H1 (cell line): ENCODE results near the gene SSTR4. TPM values are rescaled to one million over a fixed set of nuclear protein-coding genes. Genes with fewer than 3 reads are reported as not detected.

ENCODE experiments used
- CTCF ChIA-PET: fragments of 300-600 bp; sonication (Branson Sonifier 250); formaldehyde crosslinking; loops from one replicate; lab custom pipeline; 2021; ENCODE audit not compliant: partially characterized antibody; lab: Charles Lee
- POLR2A ChIA-PET: fragments of 300-600 bp; sonication (Branson Sonifier 250); formaldehyde crosslinking; loops from one replicate; lab custom pipeline; 2021; ENCODE audit warnings: inconsistent platforms; ENCODE audit not compliant: partially characterized antibody; lab: Charles Lee
- DNase-seq, 2 experiments: peaks; one replicate each; pipeline versions ENCODE4 v3.0.0 to v3.0.0-alpha.2; 2010 to 2022; ENCODE audit warnings: low spot score in 2 of 2, low read depth in 1 of 2, mixed read lengths in 1 of 2
- FAIRE-seq: peaks from 2 replicates; lab custom pipeline; 2011; peaks lifted over from hg19 to GRCh38; lab: Jason Lieb, UNC
- H2AFZ ChIP-seq: 2 replicates; pipeline ENCODE4 v1.8.1; 2012; ENCODE audit warnings: low read length, inconsistent platforms
- H2AK5ac ChIP-seq: 2 replicates; pipeline ENCODE4 v1.6.1; 2013; ENCODE audit warnings: low read depth, low read length
- H2BK120ac ChIP-seq: replicated peaks from 2 replicates; pipeline ENCODE3; 2013; ENCODE audit warnings: low read depth, low read length, inconsistent platforms
- H2BK12ac ChIP-seq: 2 replicates; pipeline ENCODE4 v1.6.1; 2013; ENCODE audit warnings: low read depth, low read length
- H2BK15ac ChIP-seq: 2 replicates; pipeline ENCODE4 v1.6.1; 2013; ENCODE audit warnings: low read length
- H2BK20ac ChIP-seq: 2 replicates; pipeline ENCODE4 v1.6.1; 2013; ENCODE audit warnings: low read length
- H2BK5ac ChIP-seq: 2 replicates; pipeline ENCODE4 v1.6.1; 2013; ENCODE audit warnings: low read depth, low read length
- H3K14ac ChIP-seq: 2 replicates; pipeline ENCODE4 v1.6.1; 2013; ENCODE audit warnings: inconsistent platforms; ENCODE audit not compliant: insufficient read length
- H3K18ac ChIP-seq: 2 replicates; pipeline ENCODE4 v1.6.1; 2013; ENCODE audit warnings: low read length; ENCODE audit errors: extremely low read depth
- H3K23ac ChIP-seq: 2 replicates; pipeline ENCODE4 v1.6.1; 2013; ENCODE audit warnings: inconsistent platforms; ENCODE audit not compliant: insufficient read length
- H3K23me2 ChIP-seq: 2 replicates; pipeline ENCODE4 v1.6.1; 2013; ENCODE audit warnings: low read depth, low read length
- H3K27ac ChIP-seq: 2 replicates; pipeline ENCODE4 v1.6.1; 2011; ENCODE audit warnings: low read depth, low read length, inconsistent platforms
- H3K27me3 ChIP-seq, 4 experiments: replicated peaks in 1 of 4; 1 replicate in 1 of 4; 2 replicates in 3 of 4; pipeline versions ENCODE4 v1.6.1 to v1.8.1; 2011 to 2013; ENCODE audit warnings: low read length in 3 of 4, mild to moderate bottlenecking in 3 of 4, inconsistent platforms in 2 of 4, mixed read lengths in 2 of 4, moderate library complexity in 1 of 4; ENCODE audit not compliant: control insufficient read depth in 3 of 4, insufficient read depth in 3 of 4; ENCODE audit errors: extremely low read depth in 1 of 4
- H3K36me3 ChIP-seq, 4 experiments: 2 replicates each; pipeline versions ENCODE4 v1.6.1 to v1.8.1; 2011 to 2013; ENCODE audit warnings: mild to moderate bottlenecking in 4 of 4, low read length in 3 of 4, moderate library complexity in 2 of 4, control low read depth in 1 of 4, inconsistent platforms in 1 of 4; ENCODE audit not compliant: insufficient read depth in 4 of 4, control insufficient read depth in 2 of 4
- H3K4ac ChIP-seq: replicated peaks from 2 replicates; pipeline ENCODE3; 2013; ENCODE audit warnings: low read length, low read depth, mixed read lengths, inconsistent platforms; ENCODE audit not compliant: insufficient read length
- H3K4me1 ChIP-seq, 4 experiments: replicated peaks in 1 of 4; 1 replicate in 1 of 4; 2 replicates in 3 of 4; pipeline versions ENCODE4 v1.6.1 to v1.8.1; 2011 to 2013; ENCODE audit warnings: low read length in 3 of 4, inconsistent platforms in 2 of 4, mixed read lengths in 1 of 4; ENCODE audit not compliant: insufficient read depth in 4 of 4, control insufficient read depth in 3 of 4
- H3K4me2 ChIP-seq, 2 experiments: 2 replicates each; pipeline versions ENCODE4 v1.6.1 to v1.8.1; 2011 to 2013; ENCODE audit warnings: low read depth in 2 of 2, low read length in 2 of 2, control low read depth in 1 of 2, inconsistent platforms in 1 of 2, mild to moderate bottlenecking in 1 of 2; ENCODE audit not compliant: insufficient read depth in 1 of 2
- H3K4me3 ChIP-seq, 4 experiments: fragments of 200-600, 300-600 bp in 1 of 4; sonication (generic), shearing (Covaris generic), sonication (Bioruptor Twin) in 1 of 4; 2 replicates each; pipeline versions ENCODE4 v1.5.1 to v1.8.1; 2011 to 2016; ENCODE audit warnings: low read length in 4 of 4, low read depth in 3 of 4, control low read depth in 2 of 4, inconsistent platforms in 2 of 4, mild to moderate bottlenecking in 2 of 4, mixed read lengths in 1 of 4, moderate library complexity in 1 of 4; ENCODE audit not compliant: insufficient read depth in 2 of 4; ENCODE audit errors: extremely low read depth in 1 of 4
- H3K56ac ChIP-seq: replicated peaks from 2 replicates; pipeline ENCODE3; 2013; ENCODE audit warnings: low read depth, mild to moderate bottlenecking, mixed read lengths, low read length, inconsistent platforms; ENCODE audit not compliant: insufficient read length
- H3K79me1 ChIP-seq: 2 replicates; pipeline ENCODE4 v1.6.1; 2013; ENCODE audit warnings: low read depth, low read length, control low read depth
- H3K79me2 ChIP-seq, 2 experiments: 2 replicates each; pipeline versions ENCODE4 v1.6.1 to v1.8.1; 2012 to 2013; ENCODE audit warnings: low read length in 2 of 2, mild to moderate bottlenecking in 2 of 2, inconsistent platforms in 1 of 2; ENCODE audit not compliant: insufficient read depth in 2 of 2, control insufficient read depth in 1 of 2
- H3K9ac ChIP-seq, 4 experiments: replicated peaks in 1 of 4; 1 replicate in 1 of 4; 2 replicates in 3 of 4; pipeline versions ENCODE4 v1.6.1 to v1.8.1; 2011 to 2013; ENCODE audit warnings: low read depth in 3 of 4, low read length in 3 of 4, control low read depth in 2 of 4, mild to moderate bottlenecking in 2 of 4, moderate library complexity in 2 of 4, inconsistent platforms in 1 of 4; ENCODE audit errors: extremely low read depth in 1 of 4
- H3K9me3 ChIP-seq, 2 experiments: 2 replicates each; pipeline versions ENCODE4 v1.6.1 to v1.8.1; 2012 to 2013; ENCODE audit warnings: mild to moderate bottlenecking in 2 of 2, moderate library complexity in 2 of 2, control low read depth in 1 of 2, inconsistent platforms in 1 of 2, low read depth in 1 of 2, low read length in 1 of 2, mixed read lengths in 1 of 2; ENCODE audit not compliant: insufficient read depth in 2 of 2
- H4K20me1 ChIP-seq, 2 experiments: replicated peaks in 1 of 2; 2 replicates each; pipeline versions ENCODE3 to v1.8.1; 2011 to 2013; ENCODE audit warnings: inconsistent platforms in 2 of 2, low read length in 2 of 2, mild to moderate bottlenecking in 1 of 2; ENCODE audit not compliant: insufficient read depth in 2 of 2, control insufficient read depth in 1 of 2
- H4K5ac ChIP-seq: 2 replicates; pipeline ENCODE4 v1.6.1; 2013; ENCODE audit warnings: low read length, low read depth, mixed read lengths, inconsistent platforms; ENCODE audit not compliant: insufficient read length
- H4K8ac ChIP-seq: 2 replicates; pipeline ENCODE4 v1.8.0; 2013; ENCODE audit warnings: mild to moderate bottlenecking, moderate library complexity, low read length, inconsistent platforms; ENCODE audit not compliant: insufficient read depth; ENCODE audit errors: extremely low read depth
- H4K91ac ChIP-seq: replicated peaks from 2 replicates; pipeline ENCODE3; 2013; ENCODE audit warnings: low read length, mixed read lengths, inconsistent platforms; ENCODE audit not compliant: insufficient read length
- ASH2L ChIP-seq: fragments of 200-600, 300-600 bp; sonication (generic); IDR thresholded peaks from one replicate; pipeline ENCODE4 v1.7.1; 2017; ENCODE audit warnings: low read length
- CTBP2 ChIP-seq: IDR thresholded peaks from 2 replicates; pipeline ENCODE4 v1.7.0; 2011; ENCODE audit warnings: borderline replicate concordance, mild to moderate bottlenecking, moderate library complexity, mixed read lengths, low read length; ENCODE audit not compliant: insufficient read depth, insufficient read length
- EP300 ChIP-seq, 2 experiments: IDR thresholded peaks; 1 replicate in 1 of 2; 2 replicates in 1 of 2; pipeline ENCODE4 v1.6.1; 2011 to 2012; ENCODE audit warnings: low read depth in 2 of 2, low read length in 2 of 2, mild to moderate bottlenecking in 2 of 2, borderline replicate concordance in 1 of 2, inconsistent platforms in 1 of 2, moderate library complexity in 1 of 2
- MAX ChIP-seq: IDR thresholded peaks from 2 replicates; pipeline ENCODE4 v1.6.1; 2012; ENCODE audit warnings: inconsistent platforms
- POLR2A ChIP-seq, 2 experiments: IDR thresholded peaks; 1 replicate in 1 of 2; 2 replicates in 1 of 2; pipeline ENCODE4 v1.6.1; 2011; ENCODE audit warnings: low read depth in 2 of 2, low read length in 2 of 2, mild to moderate bottlenecking in 2 of 2; ENCODE audit errors: control extremely low read depth in 1 of 2
- RXRA ChIP-seq: IDR thresholded peaks from 2 replicates; pipeline ENCODE4 v1.6.1; 2011; ENCODE audit warnings: low read depth, mild to moderate bottlenecking, low read length, moderate library complexity; ENCODE audit not compliant: insufficient read depth
- SP1 ChIP-seq: IDR thresholded peaks from 2 replicates; pipeline ENCODE4 v1.6.1; 2011; ENCODE audit warnings: low read depth, low read length
- TEAD4 ChIP-seq: IDR thresholded peaks from 2 replicates; pipeline ENCODE4 v1.6.1; 2012; ENCODE audit warnings: low read depth, low read length, inconsistent platforms, mixed read lengths
- WGBS, 2 experiments: shearing (Covaris generic) in 1 of 2; methylation state at CpG; one replicate each; pipeline versions ENCODE4 v1.1.6 to v1.1.7; 2013 to 2015; ENCODE audit warnings: low lambda C conversion rate in 2 of 2, mixed read lengths in 2 of 2, inconsistent platforms in 1 of 2, low coverage in 1 of 2, missing lambda C conversion rate in 1 of 2; ENCODE audit not compliant: insufficient replicate concordance in 2 of 2, insufficient coverage in 1 of 2, insufficient read length in 1 of 2; ENCODE audit errors: extremely low coverage in 1 of 2, missing lambda C conversion rate in 1 of 2; 5-methylcytosine and 5-hydroxymethylcytosine counted together
- polyA plus RNA-seq, 7 experiments: library from polyadenylated mRNA; depleted of rRNA in 3 of 7; stranded (reverse) in 5 of 7; unstranded in 2 of 7; fragments of >200 nt in 5 of 7; fragments of 200-250 nt in 2 of 7; gene quantifications; 1 replicate in 5 of 7; 2 replicates in 1 of 7; 4 replicates in 1 of 7; pipeline versions ENCODE4 v1.2.1 to v1.2.3, GENCODE V29; 2011 to 2013; ENCODE audit warnings: missing spikeins in 2 of 7, mixed read lengths in 2 of 7
- total RNA-seq: library from RNA; stranded (reverse); fragmentation: NEBNext Ultra II Directional; extraction: Animal tissue kit (Norgen Biotek cat#: 25700); gene quantifications from 2 replicates; pipeline ENCODE4 v1.2.1, GENCODE V29; 2021

SSTR4 gene
- total and polyA plus RNA-seq, 2 of the 8 experiments (the other 6 are each of a cell fraction or from before 2014, with no cell fraction given): 0.05 TPM; not detected in 1

- WGBS, 2 experiments: 96% methylated on average over 3 of the region's 3 CpGs; no CpG with 5 or more reads in 1 of the 2 experiments
- no peak for FAIRE-seq
Measured at GRCh38 chr20:23009636-23010035, 25.5 kb upstream of the SSTR4 start.

More at GRCh38 chr20:23009636-23010035, 25.5 kb upstream of the SSTR4 start:
- no peak overlapping the region for H4K5ac ChIP-seq
- CTCF ChIA-PET: interaction anchor here (1.0 to 1.1 kb wide), 2 partner anchors 192 to 317 kb away, joined by 3 read pairs; no protein-coding TSS in a partner anchor
- H3K9ac ChIP-seq: no peak overlapping the region
- H3K56ac ChIP-seq: no peak overlapping the region
- no peak overlapping the region for H2AK5ac ChIP-seq
- H3K23ac ChIP-seq: no peak overlapping the region
- H3K9me3 ChIP-seq: no peaks in the 10 kb centered on the region
- no peaks in the 10 kb centered on the region for H3K79me2 ChIP-seq
- no peak for TF ChIP-seq RXRA
- TF ChIP-seq MAX: no peak
- TF ChIP-seq CTBP2: no peak
- TF ChIP-seq TEAD4: no peak
- TF ChIP-seq EP300 (IDR thresholded peaks at IDR 0.05; ENCODE audit: borderline replicate concordance in 1 of 2, low read depth in 2 of 2, low read length in 2 of 2): no peak
- no peak for TF ChIP-seq POLR2A (IDR thresholded peaks at IDR 0.05; ENCODE audit: control extremely low read depth in 1 of 2, low read depth in 2 of 2, low read length in 2 of 2)
- no peak for TF ChIP-seq ASH2L
- no peak for TF ChIP-seq SP1
- no peak overlapping the region for H3K4me2 ChIP-seq
- no peak overlapping the region for H3K18ac ChIP-seq
- no peak overlapping the region for H4K91ac ChIP-seq
- peaks cover 0 to 4% (median 3%) of the 10 kb centered on the region in 4 experiments; a peak in 3 of 7 replicates for H3K4me1 ChIP-seq
- H3K4ac ChIP-seq: no peak overlapping the region
- no peak overlapping the region for H2BK12ac ChIP-seq
- no peak overlapping the region for H2AFZ ChIP-seq
- no peak overlapping the region for H2BK15ac ChIP-seq
- no peak overlapping the region for H3K14ac ChIP-seq
- no peaks in the 10 kb centered on the region for H4K20me1 ChIP-seq
- H4K8ac ChIP-seq: no peak overlapping the region
- no peak overlapping the region for H2BK20ac ChIP-seq
- H2BK5ac ChIP-seq: no peak overlapping the region
- no peak overlapping the region for H2BK120ac ChIP-seq
- H3K27ac ChIP-seq: no peak overlapping the region
- H3K27me3 ChIP-seq: no peaks in the 10 kb centered on the region
- H3K36me3 ChIP-seq: no peaks in the 10 kb centered on the region
- POLR2A ChIA-PET: no interaction called here
- no peaks in the 10 kb centered on the region for H3K79me1 ChIP-seq
- no peak overlapping the region for H3K4me3 ChIP-seq
- H3K23me2 ChIP-seq: no peaks in the 10 kb centered on the region
- DNase-seq: no peak
